GM10266 (cell line): ENCODE results near the gene RBM17.

Experiments
- DNase-seq: peaks from one replicate; pipeline ENCODE4 v3.0.0; 2012; ENCODE audit errors: extremely low spot score
- CTCF ChIP-seq: IDR thresholded peaks from 2 replicates; pipeline ENCODE4 v1.5.1; 2012; ENCODE audit warnings: mild to moderate bottlenecking, low read depth; ENCODE audit not compliant: control insufficient read depth, insufficient read depth; ENCODE audit errors: missing control alignments

RBM17 gene

DNA sequence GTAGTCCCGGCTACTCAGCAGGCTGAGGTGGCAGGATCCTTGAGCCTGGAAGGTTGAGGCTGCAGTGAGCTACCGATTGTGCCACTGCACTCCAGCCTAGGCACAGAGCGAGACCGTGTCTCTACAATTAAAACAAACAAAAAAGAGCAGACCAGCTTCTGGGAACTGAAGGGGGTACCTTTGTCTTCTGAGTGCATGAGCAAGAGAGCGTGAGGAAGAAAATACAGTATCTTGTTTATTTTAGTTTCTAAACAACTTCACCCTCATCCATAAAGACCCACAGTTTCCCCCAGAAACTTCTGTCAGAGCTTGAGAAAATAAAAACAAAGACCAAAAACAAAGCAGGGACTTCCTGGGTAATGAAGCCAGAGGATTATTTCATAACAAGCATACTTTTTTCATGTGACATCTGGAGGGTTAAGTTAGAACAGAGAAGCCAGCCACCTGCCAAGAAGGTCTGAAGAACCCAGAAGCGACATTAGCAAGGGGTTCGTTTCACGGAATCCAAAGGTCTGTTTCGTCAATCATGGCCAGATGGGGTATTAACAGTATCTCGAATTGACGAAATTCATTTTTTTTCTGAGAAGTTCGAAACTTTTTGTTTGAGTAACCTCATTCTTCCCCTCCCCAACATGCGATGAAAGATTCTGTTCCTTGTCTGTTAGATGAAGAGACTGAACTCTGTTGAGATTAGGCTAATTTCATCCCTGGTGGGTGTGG is 16.5 kb upstream of the RBM17 start:
- DNase-seq, result peak; percentile 48
- TF ChIP-seq CTCF, result no peak

GRCh38 chr10:6074489-6075301 is 14.1 kb upstream of the RBM17 start:
- DNase-seq, result no peak

GRCh38 chr10:6077071-6077675 is 11.7 kb upstream of the RBM17 start:
- TF ChIP-seq CTCF, result no peak
- no peak for DNase-seq

More at GRCh38 chr10:6074489-6075301, 14.1 kb upstream of the RBM17 start:
- TF ChIP-seq CTCF, result no peak

DNA sequence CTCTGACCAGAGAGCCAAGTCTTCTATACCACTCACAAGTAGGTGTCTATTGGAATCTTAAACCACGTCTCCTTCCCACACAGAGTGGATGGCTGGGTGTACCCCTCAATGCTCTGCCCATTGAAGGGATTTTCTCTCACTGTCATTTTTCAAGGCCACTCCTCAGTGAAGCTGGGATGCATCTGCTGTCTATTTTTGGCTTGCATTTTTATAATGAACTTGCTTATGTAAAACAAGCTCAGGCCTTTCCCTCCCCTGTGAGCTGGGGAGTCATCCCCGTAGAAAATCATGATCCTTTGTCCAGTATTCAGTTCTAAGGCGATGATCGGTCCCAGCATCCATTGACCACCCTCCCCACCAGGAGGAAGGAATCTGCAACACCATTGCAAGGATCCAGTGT is 9.8 kb upstream of the RBM17 start:
- TF ChIP-seq CTCF, result no peak
- DNase-seq, result no peak

DNA sequence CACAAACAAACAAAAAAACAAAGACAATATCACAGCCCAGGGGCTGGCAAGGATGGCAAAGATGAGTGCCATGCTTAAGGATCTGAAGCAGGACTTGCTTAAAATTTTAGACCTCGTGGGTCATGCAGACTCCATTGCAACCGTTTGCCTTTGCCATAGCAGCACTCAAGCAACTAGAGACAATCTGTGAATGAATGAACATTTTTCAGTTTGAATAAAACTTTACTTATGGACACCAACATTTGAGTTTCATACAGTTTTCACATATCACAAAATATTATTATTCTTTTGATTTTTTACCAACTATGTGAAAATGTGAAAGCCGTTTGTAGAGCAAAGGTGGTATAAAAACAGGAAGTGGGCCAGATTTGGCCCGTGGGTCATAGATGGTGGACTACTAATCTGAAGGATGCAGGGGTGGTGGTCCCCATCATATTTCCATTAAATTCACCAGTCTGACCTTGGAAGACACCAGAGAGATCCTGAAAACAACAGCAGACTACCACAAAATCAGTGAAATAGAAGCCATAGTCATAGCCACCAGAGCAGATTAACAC is 8.3 kb upstream of the RBM17 start:
- TF ChIP-seq CTCF, result no peak
- no peak for DNase-seq

GRCh38 chr10:6082496-6083395 is 6.1 kb upstream of the RBM17 start:
- DNase-seq, result no peak
- TF ChIP-seq CTCF, result no peak
